GM12891 (cell line): Measurements from ENCODE around the gene ZNF107.

Source experiments
- POLR2A ChIP-seq: IDR thresholded peaks from 2 replicates; pipeline ENCODE4 v1.6.1; 2011; ENCODE audit warnings: low read depth, low read length, control low read depth
- POLR2AphosphoS5 ChIP-seq: IDR thresholded peaks from 2 replicates; pipeline ENCODE4 v1.6.1; 2011; ENCODE audit warnings: low read depth, low read length, control low read depth

DNA sequence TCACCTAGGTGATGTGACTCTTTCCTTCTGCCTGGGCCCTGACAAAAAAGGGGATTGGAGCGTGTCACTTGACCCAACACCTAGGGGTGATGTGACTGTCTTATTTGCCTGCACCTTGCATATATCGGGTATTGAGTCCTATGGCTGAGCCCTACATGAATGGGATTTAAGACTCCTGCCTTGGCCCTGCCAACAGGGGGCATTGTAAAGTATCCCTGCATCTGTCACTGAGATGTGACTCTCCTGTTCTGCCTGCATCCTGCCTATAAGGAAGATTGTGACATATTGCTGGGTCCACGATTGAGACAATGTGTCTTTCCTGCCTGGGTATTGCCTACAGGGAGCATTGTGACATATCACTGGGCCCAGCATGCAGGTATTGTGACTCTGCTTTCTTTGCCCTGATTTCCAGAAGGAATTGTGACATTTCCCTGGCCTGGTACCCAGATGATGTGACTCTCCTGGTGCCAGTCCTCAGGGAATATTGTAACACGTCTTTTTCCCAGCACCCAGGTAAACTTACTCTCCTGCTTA lies 14.2 kb upstream of the ZNF107 start:
- TF ChIP-seq POLR2A = no peak
- no peak for TF ChIP-seq POLR2AphosphoS5
